B cell (primary cell): Measurements from ENCODE around the gene SMAP1. TPM values are rescaled to one million over a fixed set of nuclear protein-coding genes. Genes with fewer than 3 reads are reported as not detected.

Experiments
- ATAC-seq: fragments of 200-7000 bp; cut with Tn5 transposase; one replicate; pipeline ENCODE4 v1.10.0; 2021; ENCODE audit warnings: low read depth, mild to moderate bottlenecking, moderate number of reproducible peaks, moderate library complexity
- CTCF ChIA-PET: fragments of 350-600 bp; sonication (Branson Sonifier 250); formaldehyde crosslinking; loops from one replicate; lab custom pipeline; 2021; ENCODE audit warnings: antibody characterized with exemption, inconsistent platforms; lab: Charles Lee
- POLR2A ChIA-PET: fragments of 350-600 bp; sonication (Branson Sonifier 250); formaldehyde crosslinking; loops from one replicate; lab custom pipeline; 2021; ENCODE audit warnings: antibody characterized with exemption; lab: Charles Lee
- DNase-seq: peaks from one replicate; pipeline ENCODE4 v3.0.0; 2013
- H2AFZ ChIP-seq: 2 replicates; pipeline ENCODE4 v1.6.1; 2012; ENCODE audit warnings: mild to moderate bottlenecking, low read depth, low read length; ENCODE audit not compliant: insufficient read depth, poor library complexity, severe bottlenecking
- H3K27ac ChIP-seq, 2 donors: 1 replicate in 1 of 2; 2 replicates in 1 of 2; pipeline ENCODE4 v1.5.1; 2012 to 2013; ENCODE audit warnings: low read length in 2 of 2, mild to moderate bottlenecking in 2 of 2, moderate library complexity in 1 of 2
- H3K27me3 ChIP-seq, 4 experiments: fragments of 200-600 bp in 1 of 4; sonication (generic) in 1 of 4; replicated peaks in 1 of 4; 1 replicate in 2 of 4; 2 replicates in 2 of 4; pipeline versions ENCODE4 v1.6.1 to v1.7.0; 2013 to 2016; ENCODE audit warnings: low read length in 3 of 4, mild to moderate bottlenecking in 2 of 4, mixed read lengths in 1 of 4, moderate library complexity in 1 of 4; ENCODE audit not compliant: insufficient read depth in 4 of 4, control insufficient read depth in 3 of 4; ENCODE audit errors: control extremely low read depth in 1 of 4
- H3K36me3 ChIP-seq, 2 experiments: replicated peaks in 1 of 2; 1 replicate in 1 of 2; 2 replicates in 1 of 2; pipeline versions ENCODE4 v1.6.1 to v1.7.1; 2013; ENCODE audit warnings: low read length in 1 of 2; ENCODE audit not compliant: insufficient read depth in 2 of 2, control insufficient read depth in 1 of 2; ENCODE audit errors: control extremely low read depth in 1 of 2, extremely low read depth in 1 of 2
- H3K4me1 ChIP-seq, 2 donors: fragments of 200-600 bp in 1 of 2; sonication (generic) in 1 of 2; 1 replicate in 1 of 2; 2 replicates in 1 of 2; pipeline versions ENCODE4 v1.5.1 to v1.6.1; 2013 to 2017; ENCODE audit warnings: low read length in 2 of 2; ENCODE audit not compliant: control insufficient read depth in 2 of 2, insufficient read depth in 2 of 2
- H3K4me2 ChIP-seq: replicated peaks from 2 replicates; pipeline ENCODE3; 2012; ENCODE audit warnings: mild to moderate bottlenecking, low read depth, low read length; ENCODE audit not compliant: poor library complexity, severe bottlenecking
- H3K4me3 ChIP-seq, 5 experiments: fragments of 200-600 bp in 1 of 5; sonication (generic) in 1 of 5; 1 replicate in 3 of 5; 2 replicates in 2 of 5; pipeline versions ENCODE4 v1.5.1 to v1.7.0; 2011 to 2016; ENCODE audit warnings: low read length in 4 of 5, mild to moderate bottlenecking in 4 of 5, low read depth in 2 of 5, control low read depth in 1 of 5, moderate library complexity in 1 of 5; ENCODE audit not compliant: insufficient read depth in 1 of 5; ENCODE audit errors: control extremely low read depth in 1 of 5, extremely low read depth in 1 of 5
- H3K79me2 ChIP-seq: fragments of 200-600 bp; sonication (generic); one replicate; pipeline ENCODE4 v1.6.0; 2016; ENCODE audit warnings: low read length; ENCODE audit not compliant: control insufficient read depth, insufficient read depth
- H3K9ac ChIP-seq: fragments of 200-600 bp; sonication (generic); 2 replicates; pipeline ENCODE4 v1.6.1; 2017; ENCODE audit warnings: mild to moderate bottlenecking, low read length, moderate library complexity
- H3K9me3 ChIP-seq, 3 donors: one replicate each; pipeline versions ENCODE4 v1.6.1 to v1.7.1; 2013; ENCODE audit warnings: low read length in 2 of 3; ENCODE audit not compliant: control insufficient read depth in 2 of 3, insufficient read depth in 1 of 3; ENCODE audit errors: control extremely low read depth in 1 of 3
- H4K20me1 ChIP-seq: 2 replicates; pipeline ENCODE4 v1.6.0; 2012; ENCODE audit warnings: mild to moderate bottlenecking, low read length; ENCODE audit not compliant: insufficient read depth, control insufficient read depth, poor library complexity, severe bottlenecking
- H3K27ac Mint-ChIP-seq: one replicate; pipeline ENCODE4 v1.8.0; 2021; ENCODE audit warnings: mixed read lengths
- H3K27me3 Mint-ChIP-seq: one replicate; pipeline ENCODE4 v1.8.0; 2021; ENCODE audit warnings: mixed read lengths
- H3K4me1 Mint-ChIP-seq: one replicate; pipeline ENCODE4 v1.8.0; 2021; ENCODE audit warnings: mixed read lengths
- H3K4me3 Mint-ChIP-seq: one replicate; pipeline ENCODE4 v1.8.0; 2021; ENCODE audit warnings: mixed read lengths
- H3K9me3 Mint-ChIP-seq: one replicate; pipeline ENCODE4 v1.8.0; 2022; ENCODE audit warnings: mixed read lengths; ENCODE audit not compliant: insufficient read depth
- CTCF ChIP-seq: fragments of 200-600 bp; IDR thresholded peaks from one replicate; pipeline ENCODE4 v1.8.0; 2022; ENCODE audit warnings: antibody characterized with exemption, mild to moderate bottlenecking
- EZH2 ChIP-seq: IDR thresholded peaks from 2 replicates; pipeline ENCODE4 v1.6.1; 2012; ENCODE audit warnings: borderline replicate concordance, low read depth, mild to moderate bottlenecking, moderate library complexity, low read length; ENCODE audit not compliant: insufficient read depth, poor library complexity, severe bottlenecking
- WGBS: methylation state at CpG from one replicate; pipeline ENCODE4 v1.1.5; 2013; ENCODE audit warnings: missing lambda C conversion rate; ENCODE audit not compliant: insufficient coverage; 5-methylcytosine and 5-hydroxymethylcytosine counted together
- intact Hi-C: fragments of 100-400 bp; cut with micrococcal nuclease; formaldehyde crosslinking; loops from one replicate; pipeline ENCODE4 v1.10.0; 2022
- polyA plus RNA-seq: library from polyadenylated mRNA; depleted of rRNA; stranded (reverse); fragments of >200 nt; gene quantifications from 2 replicates; pipeline ENCODE4 v1.2.3, GENCODE V29; 2012
- total RNA-seq, 2 donors: library from RNA; stranded (reverse); fragments of 120-200 nt in 1 of 2; gene quantifications; 1 replicate in 1 of 2; 2 replicates in 1 of 2; pipeline versions ENCODE4 v1.2.3 to v1.2.4, GENCODE V29; 2013 to 2022

Gene SMAP1
- total and polyA plus RNA-seq, 2 donors (not counting 1 experiment from before 2014, with no cell fraction given): 11.0 to 21.7 TPM

GRCh38 chr6:70874181-70874913 lies 206.7 kb downstream of the SMAP1 start:
- no peaks in the 10 kb centered on the region for H3K36me3 ChIP-seq
- H3K27me3 Mint-ChIP-seq: peaks cover 10% of the 10 kb centered on the region
- no peaks in the 10 kb centered on the region for H3K4me1 Mint-ChIP-seq
- TF ChIP-seq EZH2 (no peak), CTCF (no peak)
- no peak overlapping the region for H3K9ac ChIP-seq
- POLR2A ChIA-PET: no interaction called here
- H3K4me3 ChIP-seq: no peak overlapping the region
- peaks cover 0 to 13% (median 4%) of the 10 kb centered on the region in 3 donors for H3K9me3 ChIP-seq
- H3K27ac ChIP-seq: no peak overlapping the region
- CTCF ChIA-PET: interaction anchor here (0.9 to 2.1 kb wide), 3 partner anchors 10 to 167 kb away, joined by 3 to 8 read pairs (median 5); no protein-coding TSS in a partner anchor
- H3K9me3 Mint-ChIP-seq: peaks cover 5% of the 10 kb centered on the region
- intact Hi-C loops: no loop called here
- H3K27me3 ChIP-seq: peaks cover 0 to 7% (median 2%) of the 10 kb centered on the region in 4 experiments
- no peak for ATAC-seq
- H2AFZ ChIP-seq: no peak overlapping the region
- H3K27ac Mint-ChIP-seq: no peak overlapping the region
- H4K20me1 ChIP-seq: no peaks in the 10 kb centered on the region
- 78% methylated on average over 3 of the region's 3 CpGs for WGBS
- no peak for DNase-seq
- H3K4me3 Mint-ChIP-seq: no peak overlapping the region
- no peak overlapping the region for H3K4me2 ChIP-seq
- no peaks in the 10 kb centered on the region for H3K79me2 ChIP-seq
- no peaks in the 10 kb centered on the region for H3K4me1 ChIP-seq

- no peaks in the 10 kb centered on the region for H3K4me1 Mint-ChIP-seq
- peaks cover 17% of the 10 kb centered on the region for H3K27me3 Mint-ChIP-seq
- whole genome bisulfite sequencing: 93% methylated on average over 4 of the region's 5 CpGs
- no peak overlapping the region for H3K4me3 Mint-ChIP-seq
- no peak overlapping the region for H3K27ac ChIP-seq
- no peaks in the 10 kb centered on the region for H3K9me3 Mint-ChIP-seq
- peaks cover 0 to 4% (median 0%) of the 10 kb centered on the region in 3 donors for H3K9me3 ChIP-seq
- no peaks in the 10 kb centered on the region for H3K36me3 ChIP-seq
- no peaks in the 10 kb centered on the region for H4K20me1 ChIP-seq
- DNase-seq: no peak
- H3K4me2 ChIP-seq: no peak overlapping the region
- intact Hi-C loops: no loop called here
- no peak overlapping the region for H3K9ac ChIP-seq
- no peak overlapping the region for H3K27ac Mint-ChIP-seq
- H3K79me2 ChIP-seq: no peaks in the 10 kb centered on the region
- POLR2A ChIA-PET: no interaction called here
- H3K4me1 ChIP-seq: no peaks in the 10 kb centered on the region
- no peak for TF ChIP-seq CTCF
- no peak for TF ChIP-seq EZH2
- no peak overlapping the region for H2AFZ ChIP-seq
- ATAC-seq: no peak
- peaks cover 0 to 11% (median 2%) of the 10 kb centered on the region in 4 experiments for H3K27me3 ChIP-seq
- H3K4me3 ChIP-seq: no peak overlapping the region
- CTCF ChIA-PET: interaction anchor here (3.6 kb wide), 1 partner anchor 172 kb away, joined by 17 read pairs; no protein-coding TSS in a partner anchor
These were observed 211.8 kb downstream of the SMAP1 start for GRCh38 chr6:70879496-70879895.
